Measurements from ENCODE around the gene CRISPLD2.

The CRISPLD2 gene

GRCh38 chr16:84947022-84947421, 127.2 kb downstream of the CRISPLD2 start:
- Histone ChIP-seq H3K18ac (ENCODE audit: low read length) (no peak overlapping the region), H3K4me3 (ENCODE audit: low read length in 2 of 2) (no peak overlapping the region), H3K4me2 (ENCODE audit: insufficient read depth, low read length, poor library complexity, severe bottlenecking) (no peak overlapping the region), H4K91ac (ENCODE audit: low read depth, low read length, poor library complexity) (no peak overlapping the region), H3K27me3 (ENCODE audit: control insufficient read depth in 3 of 3, insufficient read depth in 3 of 3, low read depth in 1 of 3, low read length in 3 of 3) (peaks cover 0 to 3% (median 3%) of the 10 kb centered on the region in 3 experiments), H3K9me3 (replicated peaks in 1 of 2; ENCODE audit: control insufficient read depth in 2 of 2, insufficient read depth in 1 of 2, low read depth in 1 of 2, low read length in 2 of 2) (no peaks in the 10 kb centered on the region), H3K27ac (replicated peaks; ENCODE audit: low read length) (no peak overlapping the region), H3K4ac (ENCODE audit: low read length) (no peak overlapping the region), H2AFZ (ENCODE audit: low read length) (no peak overlapping the region), H2AK5ac (ENCODE audit: low read depth, low read length) (no peak overlapping the region), H3K4me1 (ENCODE audit: control insufficient read depth in 2 of 2, insufficient read depth in 1 of 2, low read depth in 1 of 2, low read length in 2 of 2) (no peaks in the 10 kb centered on the region), H3K9ac (ENCODE audit: low read depth, low read length, poor library complexity) (no peak overlapping the region), H2BK5ac (ENCODE audit: low read length) (no peak overlapping the region), H3K14ac (ENCODE audit: low read length) (no peak overlapping the region), H2BK15ac (ENCODE audit: low read length) (no peak overlapping the region), H4K8ac (ENCODE audit: low read depth, low read length) (no peak overlapping the region), H2BK12ac (ENCODE audit: low read length) (no peak overlapping the region), H3K79me1 (ENCODE audit: low read depth, low read length) (no peaks in the 10 kb centered on the region), H3K36me3 (replicated peaks in 1 of 2; ENCODE audit: control insufficient read depth in 2 of 2, insufficient read depth in 2 of 2, low read length in 2 of 2) (no peaks in the 10 kb centered on the region), H2BK120ac (ENCODE audit: low read depth, low read length) (no peak overlapping the region), H3K23ac (ENCODE audit: low read depth, low read length, poor library complexity) (no peak overlapping the region)
- WGBS, 2 donors (ENCODE audit: extremely low coverage in 2 of 2, insufficient read length in 2 of 2, insufficient replicate concordance in 1 of 2) = no CpG with 5 or more reads among the region's 9 CpGs
- DNase-seq (ENCODE audit: low spot score) = no peak

DNA sequence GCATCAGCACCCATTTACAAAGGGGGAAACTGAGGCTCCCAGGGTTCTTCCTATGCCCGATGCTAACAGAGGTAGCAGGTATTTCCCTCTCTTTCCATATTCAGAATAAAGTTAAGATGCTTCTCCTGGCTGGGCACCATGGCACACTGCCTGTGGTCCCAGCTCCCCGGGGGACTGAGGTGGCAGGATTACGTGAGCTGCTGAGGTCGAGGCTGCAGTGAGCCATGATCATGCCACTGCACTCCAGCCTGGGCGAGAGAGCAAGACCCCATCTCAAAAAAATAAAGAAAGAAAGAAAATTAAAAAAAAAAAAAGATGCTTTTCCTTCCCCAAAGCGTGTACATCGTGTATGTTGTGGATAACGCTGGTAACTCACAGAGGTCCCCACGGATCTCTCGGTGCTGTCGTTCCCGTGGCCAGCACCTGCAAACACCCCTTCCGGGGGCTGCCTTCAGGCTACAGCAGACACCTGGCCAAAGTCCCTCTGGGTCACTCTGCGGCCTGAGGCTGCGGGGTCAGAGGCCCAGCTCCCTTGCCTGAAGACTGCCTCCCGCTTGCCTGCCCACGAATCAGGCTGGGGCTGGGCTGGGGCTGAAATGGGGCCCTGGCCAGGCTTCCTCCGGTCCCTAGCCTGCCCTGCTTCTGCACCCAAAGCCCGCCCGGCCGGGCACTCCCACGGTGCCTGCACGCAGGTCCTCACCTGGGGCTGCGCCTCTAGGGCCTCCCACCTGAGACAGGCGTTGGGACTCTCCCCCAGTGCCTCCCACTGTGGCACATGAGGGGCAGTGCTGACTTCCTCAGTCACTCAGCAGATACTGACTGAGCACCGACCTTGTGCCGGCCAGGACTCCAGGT, 128.4 kb downstream of the CRISPLD2 start:
- Histone ChIP-seq H3K27me3 (ENCODE audit: control insufficient read depth in 3 of 3, insufficient read depth in 3 of 3, low read depth in 1 of 3, low read length in 3 of 3) (peaks cover 0 to 3% (median 3%) of the 10 kb centered on the region in 3 experiments), H2BK120ac (ENCODE audit: low read depth, low read length) (no peak overlapping the region), H3K27ac (replicated peaks; ENCODE audit: low read length) (no peak overlapping the region), H3K4ac (ENCODE audit: low read length) (no peak overlapping the region), H3K18ac (ENCODE audit: low read length) (peak overlapping the region; percentile 52), H3K79me1 (ENCODE audit: low read depth, low read length) (no peaks in the 10 kb centered on the region), H2BK5ac (ENCODE audit: low read length) (no peak overlapping the region), H3K4me2 (ENCODE audit: insufficient read depth, low read length, poor library complexity, severe bottlenecking) (no peak overlapping the region), H2BK15ac (ENCODE audit: low read length) (peak overlapping the region; percentile 61), H2BK12ac (ENCODE audit: low read length) (no peak overlapping the region), H2AK5ac (ENCODE audit: low read depth, low read length) (no peak overlapping the region), H3K36me3 (replicated peaks in 1 of 2; ENCODE audit: control insufficient read depth in 2 of 2, insufficient read depth in 2 of 2, low read length in 2 of 2) (no peaks in the 10 kb centered on the region), H3K4me1 (ENCODE audit: control insufficient read depth in 2 of 2, insufficient read depth in 1 of 2, low read depth in 1 of 2, low read length in 2 of 2) (peaks cover 7 to 8% of the 10 kb centered on the region in 2 donors), H4K8ac (ENCODE audit: low read depth, low read length) (no peak overlapping the region), H3K14ac (ENCODE audit: low read length) (peak overlapping the region; percentile 25), H3K9me3 (replicated peaks in 1 of 2; ENCODE audit: control insufficient read depth in 2 of 2, insufficient read depth in 1 of 2, low read depth in 1 of 2, low read length in 2 of 2) (no peaks in the 10 kb centered on the region), H4K91ac (ENCODE audit: low read depth, low read length, poor library complexity) (no peak overlapping the region), H3K23ac (ENCODE audit: low read depth, low read length, poor library complexity) (peak overlapping the region; percentile 22), H3K9ac (ENCODE audit: low read depth, low read length, poor library complexity) (peak overlapping the region; percentile 10), H3K4me3 (ENCODE audit: low read length in 2 of 2) (no peak overlapping the region), H2AFZ (ENCODE audit: low read length) (no peak overlapping the region)
- WGBS, 2 donors (ENCODE audit: extremely low coverage in 2 of 2, insufficient read length in 2 of 2, insufficient replicate concordance in 1 of 2) = no CpG with 5 or more reads among the region's 27 CpGs
- DNase-seq (ENCODE audit: low spot score) = no peak

GRCh38 chr16:84948851-84949610, 129.2 kb downstream of the CRISPLD2 start:
- Histone ChIP-seq H3K9ac (ENCODE audit: low read depth, low read length, poor library complexity) (peak overlapping the region; percentile 10), H3K4me2 (ENCODE audit: insufficient read depth, low read length, poor library complexity, severe bottlenecking) (no peak overlapping the region), H3K36me3 (replicated peaks in 1 of 2; ENCODE audit: control insufficient read depth in 2 of 2, insufficient read depth in 2 of 2, low read length in 2 of 2) (no peaks in the 10 kb centered on the region), H3K27me3 (ENCODE audit: control insufficient read depth in 3 of 3, insufficient read depth in 3 of 3, low read depth in 1 of 3, low read length in 3 of 3) (peaks cover 0 to 3% (median 3%) of the 10 kb centered on the region in 3 experiments), H2BK120ac (ENCODE audit: low read depth, low read length) (no peak overlapping the region), H2BK15ac (ENCODE audit: low read length) (peak overlapping the region; percentile 61), H4K8ac (ENCODE audit: low read depth, low read length) (no peak overlapping the region), H3K14ac (ENCODE audit: low read length) (peak overlapping the region; percentile 47), H4K91ac (ENCODE audit: low read depth, low read length, poor library complexity) (no peak overlapping the region), H3K23ac (ENCODE audit: low read depth, low read length, poor library complexity) (peak overlapping the region; percentile 45), H3K4me1 (ENCODE audit: control insufficient read depth in 2 of 2, insufficient read depth in 1 of 2, low read depth in 1 of 2, low read length in 2 of 2) (peaks cover 7 to 16% of the 10 kb centered on the region in 2 donors), H3K9me3 (replicated peaks in 1 of 2; ENCODE audit: control insufficient read depth in 2 of 2, insufficient read depth in 1 of 2, low read depth in 1 of 2, low read length in 2 of 2) (no peaks in the 10 kb centered on the region), H3K4ac (ENCODE audit: low read length) (no peak overlapping the region), H3K18ac (ENCODE audit: low read length) (peak overlapping the region; percentile 52), H2BK12ac (ENCODE audit: low read length) (no peak overlapping the region), H3K27ac (replicated peaks; ENCODE audit: low read length) (no peak overlapping the region), H2BK5ac (ENCODE audit: low read length) (no peak overlapping the region), H2AK5ac (ENCODE audit: low read depth, low read length) (no peak overlapping the region), H2AFZ (ENCODE audit: low read length) (no peak overlapping the region), H3K79me1 (ENCODE audit: low read depth, low read length) (no peaks in the 10 kb centered on the region), H3K4me3 (ENCODE audit: low read length in 2 of 2) (peak overlapping the region in 1 of 2 donors; percentile 7)
- WGBS, 2 donors (ENCODE audit: extremely low coverage in 2 of 2, insufficient read length in 2 of 2, insufficient replicate concordance in 1 of 2) = no CpG with 5 or more reads among the region's 10 CpGs
- DNase-seq (ENCODE audit: low spot score) = no peak
